GM11168 (cell line): Measurements from ENCODE around the gene ARFGAP1.

Source experiments
- in situ Hi-C: fragments of 300-500 bp; cut with MboI; formaldehyde crosslinking; loops from one replicate; pipeline ENCODE4 v1.12.0; 2022; ENCODE audit warnings: low sequenced_read_pairs; ENCODE audit not compliant: unreplicated experiment

ARFGAP1 gene

GRCh38 chr20:63275825-63276224 is 3.2 kb downstream of the ARFGAP1 start:
- in situ Hi-C loops, result no loop called here

DNA sequence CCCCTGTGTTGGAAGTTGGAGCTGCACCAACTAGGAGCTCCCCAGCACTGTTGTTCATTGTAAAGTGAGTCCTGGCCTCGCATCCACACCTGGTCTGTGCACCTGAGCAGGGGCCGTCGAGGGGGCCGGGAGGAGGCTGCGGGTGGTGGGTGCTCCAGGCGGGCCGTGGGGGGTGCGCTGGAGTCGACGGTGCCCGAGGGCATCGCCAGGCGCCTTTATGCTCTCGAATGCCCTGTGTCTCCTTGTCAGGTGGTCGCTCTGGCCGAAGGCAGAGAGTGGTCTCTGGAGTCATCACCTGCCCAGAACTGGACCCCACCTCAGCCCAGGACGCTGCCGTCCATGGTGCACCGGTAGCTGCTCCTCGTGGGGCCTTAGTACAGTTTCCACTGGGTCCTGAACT is 4.3 kb downstream of the ARFGAP1 start:
- in situ Hi-C loops, result no loop called here

DNA sequence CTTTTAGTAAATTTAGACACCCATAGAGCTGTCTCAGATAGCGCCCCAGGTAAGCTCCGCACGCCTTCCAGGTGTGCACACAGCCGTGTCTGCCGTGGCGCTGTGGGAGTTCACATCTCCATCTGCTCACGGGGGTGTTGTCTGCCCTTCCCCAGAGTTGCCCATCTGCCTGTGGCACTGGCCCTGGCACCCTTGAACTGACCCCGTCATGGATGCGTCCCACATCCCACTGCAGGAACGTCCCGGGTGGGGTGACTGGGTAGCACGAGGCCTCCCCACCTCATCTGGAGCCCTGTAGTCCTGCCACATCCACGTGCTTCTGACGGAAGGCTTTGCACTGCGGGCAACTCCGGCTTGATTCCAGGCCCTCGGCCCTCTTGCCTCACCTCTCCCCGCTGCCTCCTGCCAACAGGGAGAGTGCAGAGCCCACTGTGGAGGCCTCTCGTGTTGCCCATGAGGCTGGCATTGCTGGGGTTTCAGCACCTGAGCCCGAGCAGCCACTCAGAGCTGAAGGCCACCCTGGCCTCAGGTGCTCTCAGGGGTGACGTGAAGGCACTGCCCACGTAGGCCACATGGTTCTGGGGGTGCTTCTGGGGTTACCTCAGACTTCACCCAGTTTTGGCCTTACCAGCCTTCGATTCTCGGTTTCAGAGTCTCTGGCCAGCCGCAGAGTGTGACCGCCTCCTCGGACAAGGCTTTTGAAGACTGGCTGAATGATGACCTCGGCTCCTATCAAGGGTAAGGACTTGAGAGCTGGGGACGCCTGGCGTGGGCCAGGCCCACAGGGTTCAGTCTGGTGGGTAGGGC is 5.1 kb downstream of the ARFGAP1 start:
- in situ Hi-C loops, result no loop called here

- in situ Hi-C loops, result no loop called here
Measured at GRCh38 chr20:63278661-63279060, 6.0 kb downstream of the ARFGAP1 start.

DNA sequence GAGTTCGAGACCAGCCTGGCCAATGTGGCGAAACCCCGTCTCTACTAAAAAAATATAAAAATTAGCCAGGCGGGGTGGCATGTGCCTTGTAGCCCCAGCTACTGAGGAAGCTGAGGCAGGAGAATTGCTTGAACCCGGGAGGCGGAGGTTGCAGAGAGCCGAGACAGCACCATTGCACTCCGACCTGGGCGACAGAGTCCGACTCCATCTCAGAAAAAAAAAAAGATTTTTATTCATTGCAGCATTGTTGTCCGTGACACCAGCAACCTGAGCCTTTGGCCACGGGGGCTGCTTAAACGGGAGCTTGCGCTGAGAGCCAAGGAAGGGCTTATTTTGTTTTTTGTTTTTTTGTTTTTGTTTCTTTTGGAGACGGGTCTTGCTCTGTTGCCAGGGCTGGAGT is 7.3 kb downstream of the ARFGAP1 start:
- in situ Hi-C loops, result no loop called here

DNA sequence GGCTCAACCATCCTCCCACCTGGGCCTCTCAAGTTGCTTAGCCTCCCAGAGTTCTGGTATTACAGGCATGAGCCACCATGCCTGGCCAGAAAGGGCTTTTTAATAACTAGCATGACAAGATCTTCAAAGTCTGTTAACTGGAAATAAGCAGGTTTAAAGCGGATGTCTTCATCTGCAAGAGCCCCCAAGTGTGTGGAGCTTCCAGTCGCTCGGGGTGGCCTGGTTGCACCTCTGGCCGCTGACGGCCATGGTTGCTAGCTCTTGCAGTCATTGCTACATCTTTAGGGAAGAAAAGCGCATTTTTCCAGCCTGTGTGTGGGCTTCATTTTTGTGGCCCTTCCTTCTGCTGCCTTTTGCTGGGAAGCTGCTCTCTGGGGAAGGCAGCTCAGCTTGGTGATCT is 7.8 kb downstream of the ARFGAP1 start:
- in situ Hi-C loops, result no loop called here

DNA sequence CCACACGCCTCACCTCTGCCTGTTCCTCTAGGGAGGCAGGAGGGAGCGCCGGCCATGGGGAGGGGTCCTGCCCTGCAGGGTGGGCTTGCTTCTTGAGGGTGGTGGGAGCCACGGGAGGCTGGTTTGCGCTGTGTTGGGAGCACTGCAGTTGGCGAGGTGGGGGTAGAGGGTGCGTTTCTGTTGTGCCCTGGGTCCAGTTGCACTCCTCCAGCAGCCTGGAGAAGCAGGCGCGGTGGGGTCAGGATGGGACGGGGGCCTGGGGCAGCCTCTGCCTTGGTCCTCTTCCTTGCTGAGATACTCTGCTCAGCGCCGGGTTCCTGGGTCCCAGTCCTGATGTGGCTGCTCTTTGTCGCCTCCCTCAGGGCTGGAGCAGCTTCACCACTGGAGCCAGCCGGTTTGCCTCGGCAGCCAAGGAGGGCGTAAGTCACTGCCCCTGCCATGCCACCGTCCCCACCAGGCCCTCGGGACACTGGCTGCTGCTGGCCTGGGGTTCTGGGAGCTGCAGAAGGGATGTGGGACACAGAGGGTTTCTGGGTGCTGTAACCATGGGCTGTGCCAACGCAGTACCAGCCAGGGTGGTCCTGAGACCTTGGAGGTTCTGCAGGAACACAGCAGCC is 8.4 kb downstream of the ARFGAP1 start:
- in situ Hi-C loops, result no loop called here

DNA sequence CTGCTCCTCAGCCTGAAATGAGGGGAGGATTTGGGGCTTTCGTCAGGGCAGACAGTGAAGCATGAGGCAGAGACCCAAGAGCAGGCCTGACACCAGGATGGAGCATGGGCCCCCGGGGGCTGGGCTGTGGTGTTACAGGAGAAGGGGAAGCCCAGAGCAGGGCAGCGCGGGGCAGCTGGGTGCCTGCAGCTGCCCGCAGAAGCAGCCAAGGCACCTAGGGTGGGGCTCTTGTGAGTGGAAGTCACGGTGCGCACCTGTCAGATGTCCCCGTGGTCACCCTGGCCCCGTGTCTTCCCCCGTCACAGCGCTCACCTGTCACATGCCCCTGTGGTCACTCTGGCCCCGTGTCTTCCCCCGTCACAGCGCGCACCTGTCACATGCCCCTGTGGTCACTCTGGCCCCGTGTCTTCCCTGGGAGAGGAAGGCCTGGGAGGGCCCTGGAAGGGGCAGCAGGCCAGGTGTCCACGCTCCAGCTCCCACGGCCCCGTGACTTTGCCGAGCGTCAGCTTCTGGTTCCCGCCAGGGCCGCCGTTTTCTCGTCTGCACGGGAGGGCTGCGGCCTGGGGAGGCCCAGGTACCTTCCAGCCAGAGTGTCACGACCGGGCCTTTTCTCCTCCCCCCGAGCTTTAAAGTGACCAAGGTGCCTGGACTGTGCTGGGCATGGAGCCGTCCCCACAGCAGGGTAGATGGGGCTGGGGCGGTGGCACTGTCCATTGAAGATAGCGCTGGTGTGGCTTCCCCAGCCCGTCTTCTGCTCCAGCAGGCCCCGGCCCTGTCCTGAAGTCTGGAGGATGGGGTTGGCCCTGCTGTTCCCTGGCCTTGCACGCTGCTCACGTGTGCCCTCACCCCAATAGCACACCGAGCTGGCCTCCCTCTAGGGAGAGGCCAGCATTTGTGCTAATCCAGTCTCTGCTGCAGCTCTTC is 9.4 kb downstream of the ARFGAP1 start:
- in situ Hi-C loops, result no loop called here

DNA sequence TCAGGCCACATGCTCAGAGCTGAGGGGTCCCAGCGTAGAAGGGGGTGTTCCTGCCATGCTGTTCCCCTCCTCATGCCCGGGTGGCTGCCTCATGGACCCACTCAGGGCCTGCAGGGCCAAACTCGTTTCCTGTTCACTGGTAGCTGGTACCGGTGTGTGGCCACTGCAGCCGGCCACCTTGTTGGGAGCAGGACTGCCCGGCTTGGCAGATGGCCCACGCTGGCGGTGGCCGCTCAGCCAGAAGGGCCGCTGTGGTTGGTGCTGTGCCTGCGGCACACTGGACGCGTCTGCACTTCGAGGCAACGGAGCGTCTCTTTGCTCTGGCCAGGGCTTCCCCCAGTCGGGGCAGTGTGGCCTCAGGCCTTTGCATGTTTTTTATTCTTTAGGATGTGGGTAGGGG is 10.3 kb downstream of the ARFGAP1 start:
- in situ Hi-C loops, result no loop called here

GRCh38 chr20:63283397-63284082 is 10.9 kb downstream of the ARFGAP1 start:
- in situ Hi-C loops, result no loop called here

- in situ Hi-C loops, result no loop called here
Measured at GRCh38 chr20:63284083-63284440, 11.4 kb downstream of the ARFGAP1 start.

DNA sequence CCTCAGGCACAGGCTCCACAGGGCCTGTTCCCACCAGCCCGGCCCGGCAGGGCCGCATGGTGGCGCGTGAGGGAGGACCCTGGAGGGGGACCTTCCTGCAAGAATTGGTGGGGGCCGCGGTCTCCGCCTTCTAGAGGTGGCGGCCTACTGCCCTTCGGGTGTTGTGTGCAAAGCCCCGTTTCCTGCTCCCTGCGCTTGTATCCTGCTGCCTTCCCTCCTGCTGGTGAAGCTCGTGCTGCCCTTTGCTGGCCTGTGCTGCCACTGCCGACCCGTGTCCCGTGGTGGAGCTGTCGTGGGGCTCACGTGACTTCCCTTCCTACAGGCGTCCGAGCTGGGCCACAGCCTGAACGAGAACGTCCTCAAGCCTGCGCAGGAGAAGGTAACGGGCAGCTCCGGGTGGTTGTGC is 11.9 kb downstream of the ARFGAP1 start:
- in situ Hi-C loops, result no loop called here

DNA sequence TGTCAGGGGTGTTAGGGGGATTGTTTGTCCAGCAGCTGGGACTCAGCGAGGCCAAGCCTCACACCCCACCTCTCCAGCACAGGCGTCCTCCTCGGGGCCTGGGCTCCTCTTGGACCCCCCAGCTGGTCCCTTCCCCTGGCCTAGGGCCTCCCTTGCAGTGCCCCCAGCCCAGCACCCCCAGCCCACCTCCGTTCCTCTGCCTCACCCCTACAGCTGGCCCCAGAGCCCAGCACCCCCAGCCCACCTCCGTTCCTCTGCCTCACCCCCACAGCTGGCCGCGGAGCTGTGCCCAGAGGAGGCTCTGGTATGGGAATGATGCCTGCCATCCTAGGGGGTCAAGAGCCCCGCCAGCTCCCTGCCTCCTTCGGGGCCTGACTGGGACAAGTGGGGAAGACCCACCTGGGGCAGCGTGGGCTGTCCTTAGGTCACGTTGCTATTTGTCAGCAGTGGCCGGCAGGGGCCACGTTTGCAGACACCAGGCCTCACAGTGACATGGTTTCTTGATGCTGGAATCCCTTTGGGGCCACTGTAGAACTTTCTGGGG is 12.4 kb downstream of the ARFGAP1 start:
- in situ Hi-C loops, result no loop called here

GRCh38 chr20:63285636-63286615 is 13.3 kb downstream of the ARFGAP1 start:
- in situ Hi-C loops, result no loop called here

GRCh38 chr20:63286781-63287696 is 14.4 kb downstream of the ARFGAP1 start:
- in situ Hi-C loops, result no loop called here

- in situ Hi-C loops, result no loop called here
Measured at GRCh38 chr20:63287697-63288580, 15.3 kb downstream of the ARFGAP1 start.
